ENCODE measurements around the gene CDK14.
"Not testable (repeated sequence)": the region's sequence is repeated elsewhere in the genome, so short reads cannot be mapped to it uniquely, and the experiment has no call there.

CDK14 gene

GRCh38 chr7:90597563-90598253 lies 1.6 kb downstream of the CDK14 start:
- no peak for DNase-seq

GRCh38 chr7:90599038-90599437 lies 2.9 kb downstream of the CDK14 start:
- no peak for DNase-seq

- no peak for DNase-seq
Measured at GRCh38 chr7:90599892-90600555, 3.9 kb downstream of the CDK14 start.

- DNase-seq: no peak
Measured at GRCh38 chr7:90602303-90602702, 6.2 kb downstream of the CDK14 start.

GRCh38 chr7:90603346-90603745 lies 7.2 kb downstream of the CDK14 start:
- no peak for DNase-seq

- no peak for DNase-seq
Measured at GRCh38 chr7:90604383-90604782, 8.3 kb downstream of the CDK14 start.

- DNase-seq: no peak
Measured at GRCh38 chr7:90605055-90605454, 8.9 kb downstream of the CDK14 start.

GRCh38 chr7:90607196-90607595 lies 11.1 kb downstream of the CDK14 start:
- no peak for DNase-seq

GRCh38 chr7:90610105-90610504 lies 14.0 kb downstream of the CDK14 start:
- no peak for DNase-seq

- DNase-seq: no peak
Measured at GRCh38 chr7:90611115-90611514, 15.0 kb downstream of the CDK14 start.

- no peak for DNase-seq
Measured at GRCh38 chr7:90613088-90613498, 17.0 kb downstream of the CDK14 start.

- no peak for DNase-seq
Measured at GRCh38 chr7:90617442-90617841, 21.3 kb downstream of the CDK14 start.

GRCh38 chr7:90618876-90619275 lies 22.8 kb downstream of the CDK14 start:
- no peak for DNase-seq

- no peak for DNase-seq
Measured at GRCh38 chr7:90621125-90621746, 25.1 kb downstream of the CDK14 start.

- no peak for DNase-seq
Measured at GRCh38 chr7:90621747-90622140, 25.6 kb downstream of the CDK14 start.

- DNase-seq: no peak
Measured at GRCh38 chr7:90622670-90623069, 26.5 kb downstream of the CDK14 start.

GRCh38 chr7:90624225-90624911 lies 28.2 kb downstream of the CDK14 start:
- DNase-seq: no peak

- DNase-seq: no peak
Measured at GRCh38 chr7:90625051-90625450, 28.9 kb downstream of the CDK14 start.

GRCh38 chr7:90625562-90625961 lies 29.4 kb downstream of the CDK14 start:
- DNase-seq: no peak

- no peak for DNase-seq
Measured at GRCh38 chr7:90626013-90626412, 29.9 kb downstream of the CDK14 start.

GRCh38 chr7:90629297-90629918 lies 33.3 kb downstream of the CDK14 start:
- DNase-seq: peak; percentile 26

GRCh38 chr7:90631502-90631901 lies 35.4 kb downstream of the CDK14 start:
- DNase-seq: no peak

GRCh38 chr7:90639683-90640082 lies 43.6 kb downstream of the CDK14 start:
- not testable (repeated sequence) for DNase-seq

Data from CD4-positive, alpha-beta T cell treated with Interleukin-21 for 1 hour (primary cell).